CD4-positive, CD25-positive, alpha-beta regulatory T cell (primary cell): ENCODE results near the gene ABLIM1. TPM values are rescaled to one million over a fixed set of nuclear protein-coding genes. Genes with fewer than 3 reads are reported as not detected.

Experiments
- ATAC-seq, 2 donors: fragments of 150-1000 bp; cut with Tn5 transposase; one replicate each; pipeline ENCODE4 v1.10.0; 2021; ENCODE audit warnings: low read depth in 2 of 2, moderate number of reproducible peaks in 2 of 2, moderate library complexity in 1 of 2
- DNase-seq, 3 donors: peaks; one replicate each; pipeline versions ENCODE4 v3.0.0 to v3.0.0-alpha.2; 2012 to 2022; ENCODE audit warnings: mixed read lengths in 1 of 3
- H3K27ac ChIP-seq: one replicate; pipeline ENCODE4 v1.7.0; 2013; ENCODE audit warnings: mild to moderate bottlenecking, low read length; ENCODE audit not compliant: insufficient read depth, poor library complexity, severe bottlenecking
- H3K27me3 ChIP-seq: one replicate; pipeline ENCODE4 v1.7.0; 2013; ENCODE audit warnings: low read length; ENCODE audit not compliant: control insufficient read depth, insufficient read depth
- H3K36me3 ChIP-seq: one replicate; pipeline ENCODE4 v1.7.0; 2013; ENCODE audit warnings: mild to moderate bottlenecking, low read length, moderate library complexity; ENCODE audit not compliant: control insufficient read depth, insufficient read depth
- H3K4me1 ChIP-seq: 2 replicates; pipeline ENCODE4 v1.7.0; 2013; ENCODE audit warnings: mild to moderate bottlenecking, low read length; ENCODE audit not compliant: insufficient read depth, control insufficient read depth, poor library complexity, severe bottlenecking
- H3K4me3 ChIP-seq: one replicate; pipeline ENCODE4 v1.7.0; 2013; ENCODE audit warnings: low read depth, mild to moderate bottlenecking, low read length, moderate library complexity
- H3K9me3 ChIP-seq, 2 experiments: 1 replicate in 1 of 2; 2 replicates in 1 of 2; pipeline ENCODE4 v1.7.0; 2013; ENCODE audit warnings: low read length in 2 of 2, mild to moderate bottlenecking in 1 of 2, moderate library complexity in 1 of 2; ENCODE audit not compliant: control insufficient read depth in 2 of 2
- H3K27ac Mint-ChIP-seq, 3 donors: one replicate each; pipeline ENCODE4 v1.8.0; 2020 to 2022; ENCODE audit warnings: mild to moderate bottlenecking in 3 of 3, mixed read lengths in 3 of 3, moderate library complexity in 2 of 3
- H3K27me3 Mint-ChIP-seq: one replicate; pipeline ENCODE4 v1.8.0; 2022; ENCODE audit warnings: mild to moderate bottlenecking, mixed read lengths
- H3K36me3 Mint-ChIP-seq: one replicate; pipeline ENCODE4 v1.8.0; 2020; ENCODE audit warnings: mixed read lengths
- H3K4me1 Mint-ChIP-seq, 4 donors: one replicate each; pipeline ENCODE4 v1.8.0; 2020 to 2022; ENCODE audit warnings: mixed read lengths in 4 of 4, mild to moderate bottlenecking in 1 of 4
- H3K4me3 Mint-ChIP-seq, 4 donors: one replicate each; pipeline ENCODE4 v1.8.0; 2020 to 2022; ENCODE audit warnings: mild to moderate bottlenecking in 4 of 4, mixed read lengths in 4 of 4, moderate library complexity in 3 of 4
- H3K9me3 Mint-ChIP-seq, 7 donors: one replicate each; pipeline ENCODE4 v1.8.0; 2020 to 2022; ENCODE audit warnings: mixed read lengths in 7 of 7, mild to moderate bottlenecking in 3 of 7, moderate library complexity in 2 of 7
- polyA plus RNA-seq, 4 donors: library from polyadenylated mRNA; unstranded; fragments of 300-500 nt; fragmentation: Illumina TruSeq; gene quantifications; one replicate each; pipeline ENCODE4 v1.2.3, GENCODE V29; 2021
- total RNA-seq: library from RNA; stranded (reverse); gene quantifications from one replicate; pipeline ENCODE4 v1.2.3, GENCODE V29; 2022

ABLIM1 gene
- total and polyA plus RNA-seq, 5 donors from 2014 or later: 101 to 138 (median 131) TPM

- Mint-ChIP-seq H3K4me1 (peaks cover 0 to 11% (median 3%) of the 10 kb centered on the region in 4 donors), H3K27me3 (peaks cover 69% of the 10 kb centered on the region), H3K4me3 (peak overlapping the region in 1 of 4 donors; percentile 68), H3K36me3 (peaks cover 6% of the 10 kb centered on the region), H3K9me3 (peaks cover 0 to 5% (median 0%) of the 10 kb centered on the region in 7 donors), H3K27ac (no peak overlapping the region)
- ATAC-seq (no peak), DNase-seq (no peak)
- Histone ChIP-seq H3K36me3 (no peaks in the 10 kb centered on the region), H3K9me3 (no peaks in the 10 kb centered on the region), H3K4me1 (peaks cover 4% of the 10 kb centered on the region), H3K4me3 (no peak overlapping the region), H3K27me3 (peaks cover 41% of the 10 kb centered on the region), H3K27ac (no peak overlapping the region)
These were observed 254.4 kb downstream of the ABLIM1 start for GRCh38 chr10:114403541-114404161.

GRCh38 chr10:114402871-114403540 lies 255.1 kb downstream of the ABLIM1 start:
- peaks cover 0 to 11% (median 3%) of the 10 kb centered on the region in 4 donors for H3K4me1 Mint-ChIP-seq
- no peak for DNase-seq
- peaks cover 6% of the 10 kb centered on the region for H3K36me3 Mint-ChIP-seq
- H3K9me3 Mint-ChIP-seq: peaks cover 0 to 5% (median 0%) of the 10 kb centered on the region in 7 donors
- no peak overlapping the region for H3K27ac ChIP-seq
- peak overlapping the region in 2 of 4 donors; percentile 24 to 68 for H3K4me3 Mint-ChIP-seq
- no peaks in the 10 kb centered on the region for H3K9me3 ChIP-seq
- peaks cover 4% of the 10 kb centered on the region for H3K4me1 ChIP-seq
- peaks cover 75% of the 10 kb centered on the region for H3K27me3 Mint-ChIP-seq
- ATAC-seq: no peak
- H3K36me3 ChIP-seq: no peaks in the 10 kb centered on the region
- peaks cover 44% of the 10 kb centered on the region for H3K27me3 ChIP-seq
- H3K27ac Mint-ChIP-seq: no peak overlapping the region
- H3K4me3 ChIP-seq: no peak overlapping the region

- Mint-ChIP-seq H3K4me1 (peaks cover 0 to 11% (median 3%) of the 10 kb centered on the region in 4 donors), H3K36me3 (peaks cover 6% of the 10 kb centered on the region), H3K27me3 (peaks cover 79% of the 10 kb centered on the region), H3K27ac (no peak overlapping the region), H3K4me3 (no peak overlapping the region), H3K9me3 (peaks cover 0 to 5% (median 0%) of the 10 kb centered on the region in 7 donors)
- H3K9me3 ChIP-seq: no peaks in the 10 kb centered on the region
- peaks cover 49% of the 10 kb centered on the region for H3K27me3 ChIP-seq
- ATAC-seq (no peak), DNase-seq (no peak)
- no peaks in the 10 kb centered on the region for H3K36me3 ChIP-seq
- H3K27ac ChIP-seq: no peak overlapping the region
- H3K4me1 ChIP-seq: peaks cover 4% of the 10 kb centered on the region
- H3K4me3 ChIP-seq: no peak overlapping the region
These were observed 255.8 kb downstream of the ABLIM1 start for GRCh38 chr10:114402233-114402632.

- H3K27me3 Mint-ChIP-seq: peaks cover 86% of the 10 kb centered on the region
- H3K27me3 ChIP-seq: peaks cover 48% of the 10 kb centered on the region
These were observed 256.8 kb downstream of the ABLIM1 start for GRCh38 chr10:114401195-114401791.

GRCh38 chr10:114400091-114400490 lies 258.0 kb downstream of the ABLIM1 start:
- H3K27ac ChIP-seq: no peak overlapping the region
- Mint-ChIP-seq H3K9me3 (no peaks in the 10 kb centered on the region), H3K27ac (no peak overlapping the region), H3K36me3 (no peaks in the 10 kb centered on the region), H3K27me3 (peaks cover 79% of the 10 kb centered on the region), H3K4me1 (peaks cover 0 to 7% (median 3%) of the 10 kb centered on the region in 4 donors), H3K4me3 (no peak overlapping the region)
- ATAC-seq (no peak), DNase-seq (no peak)
- H3K27me3 ChIP-seq: peaks cover 42% of the 10 kb centered on the region
- H3K4me3 ChIP-seq: no peak overlapping the region
- H3K36me3 ChIP-seq: no peaks in the 10 kb centered on the region
- H3K9me3 ChIP-seq: no peaks in the 10 kb centered on the region
- peaks cover 4% of the 10 kb centered on the region for H3K4me1 ChIP-seq

More at GRCh38 chr10:114401195-114401791, 256.8 kb downstream of the ABLIM1 start:
- Histone ChIP-seq H3K36me3 (no peaks in the 10 kb centered on the region), H3K27ac (no peak overlapping the region), H3K4me3 (no peak overlapping the region), H3K4me1 (peaks cover 4% of the 10 kb centered on the region), H3K9me3 (no peaks in the 10 kb centered on the region)
- DNase-seq (no peak), ATAC-seq (no peak)
- Mint-ChIP-seq H3K4me3 (no peak overlapping the region), H3K36me3 (peaks cover 2% of the 10 kb centered on the region), H3K27ac (no peak overlapping the region), H3K4me1 (peaks cover 0 to 11% (median 3%) of the 10 kb centered on the region in 4 donors), H3K9me3 (peaks cover 0 to 2% (median 0%) of the 10 kb centered on the region in 7 donors)

- Mint-ChIP-seq H3K27ac (no peak overlapping the region), H3K36me3 (no peaks in the 10 kb centered on the region), H3K9me3 (no peaks in the 10 kb centered on the region), H3K27me3 (peaks cover 74% of the 10 kb centered on the region), H3K4me1 (peaks cover 0 to 7% (median 3%) of the 10 kb centered on the region in 4 donors), H3K4me3 (no peak overlapping the region)
- Histone ChIP-seq H3K4me3 (no peak overlapping the region), H3K27ac (no peak overlapping the region), H3K9me3 (no peaks in the 10 kb centered on the region), H3K4me1 (peaks cover 4% of the 10 kb centered on the region), H3K36me3 (no peaks in the 10 kb centered on the region), H3K27me3 (peaks cover 42% of the 10 kb centered on the region)
- DNase-seq: no peak
- ATAC-seq: no peak
These were observed 258.5 kb downstream of the ABLIM1 start for GRCh38 chr10:114399576-114399975.

- Histone ChIP-seq H3K4me3 (no peak overlapping the region), H3K4me1 (peaks cover 3% of the 10 kb centered on the region), H3K27me3 (peaks cover 42% of the 10 kb centered on the region), H3K9me3 (no peaks in the 10 kb centered on the region), H3K36me3 (no peaks in the 10 kb centered on the region), H3K27ac (no peak overlapping the region)
- H3K27ac Mint-ChIP-seq: no peak overlapping the region
- ATAC-seq (no peak), DNase-seq (no peak)
- peaks cover 0 to 7% (median 3%) of the 10 kb centered on the region in 4 donors for H3K4me1 Mint-ChIP-seq
- peaks cover 74% of the 10 kb centered on the region for H3K27me3 Mint-ChIP-seq
- H3K36me3 Mint-ChIP-seq: no peaks in the 10 kb centered on the region
- H3K4me3 Mint-ChIP-seq: no peak overlapping the region
- H3K9me3 Mint-ChIP-seq: no peaks in the 10 kb centered on the region
These were observed 259.3 kb downstream of the ABLIM1 start for GRCh38 chr10:114398587-114399331.
